Ascending aorta (tissue), 2 donors: ENCODE data around the gene DMC1. TPM values are rescaled to one million over a fixed set of nuclear protein-coding genes. Genes with fewer than 3 reads are reported as not detected.

ENCODE experiments used
- DNase-seq, 2 donors: peaks; one replicate each; pipeline ENCODE4 v3.0.0-alpha.2; 2019; ENCODE audit warnings: low spot score in 2 of 2
- H3K27ac ChIP-seq, 2 donors: fragments of 200-600 bp; sonication (generic); one replicate each; pipeline ENCODE4 v1.5.1; 2016 to 2017; ENCODE audit warnings: mild to moderate bottlenecking in 1 of 2
- H3K27me3 ChIP-seq: fragments of 200-600 bp; sonication (generic); one replicate; pipeline ENCODE4 v1.5.1; 2017
- H3K36me3 ChIP-seq, 2 donors: fragments of 200-600 bp; sonication (generic); one replicate each; pipeline ENCODE4 v1.5.1; 2016
- H3K4me1 ChIP-seq, 2 donors: fragments of 200-600 bp; sonication (generic); one replicate each; pipeline ENCODE4 v1.5.1; 2016 to 2017; ENCODE audit warnings: mild to moderate bottlenecking in 1 of 2
- H3K4me3 ChIP-seq, 2 donors: fragments of 200-600 bp; sonication (generic); one replicate each; pipeline ENCODE4 v1.5.1; 2016 to 2017; ENCODE audit warnings: mild to moderate bottlenecking in 1 of 2
- H3K9me3 ChIP-seq, 2 donors: fragments of 200-600 bp; sonication (generic); one replicate each; pipeline ENCODE4 v1.5.1; 2016
- CTCF ChIP-seq, 3 experiments: fragments of 200-600 bp in 2 of 3; fragments of 450-650 bp in 1 of 3; sonication (generic) in 2 of 3; IDR thresholded peaks; one replicate each; pipeline ENCODE4 v1.5.1; 2016 to 2019; ENCODE audit warnings: antibody characterized with exemption in 3 of 3, mild to moderate bottlenecking in 1 of 3, moderate library complexity in 1 of 3
- intact Hi-C: fragments of 100-400 bp; cut with DNase I; formaldehyde crosslinking; loops from one replicate; pipeline ENCODE4 v1.15.1; 2023
- total RNA-seq: library from RNA; depleted of rRNA; stranded (reverse); fragments of >200 nt; gene quantifications from one replicate; pipeline ENCODE4 v1.1.0, GENCODE V29; 2016

Gene DMC1
- total RNA-seq, 1 donor from 2014 or later = not detected

- Histone ChIP-seq H3K27ac (peak overlapping the region in 1 of 2 donors; percentile 66), H3K36me3 (peaks cover 93 to 100% of the 10 kb centered on the region in 2 donors), H3K4me3 (no peak overlapping the region), H3K9me3 (no peaks in the 10 kb centered on the region), H3K27me3 (no peaks in the 10 kb centered on the region), H3K4me1 (peaks cover 2 to 5% of the 10 kb centered on the region in 2 donors)
- no peak for DNase-seq
- no peak for TF ChIP-seq CTCF (IDR thresholded peaks at IDR 0.05)
- intact Hi-C loops = no loop called here
Observed at GRCh38 chr22:38491707-38492348, 78.2 kb downstream of the DMC1 start.

DNA sequence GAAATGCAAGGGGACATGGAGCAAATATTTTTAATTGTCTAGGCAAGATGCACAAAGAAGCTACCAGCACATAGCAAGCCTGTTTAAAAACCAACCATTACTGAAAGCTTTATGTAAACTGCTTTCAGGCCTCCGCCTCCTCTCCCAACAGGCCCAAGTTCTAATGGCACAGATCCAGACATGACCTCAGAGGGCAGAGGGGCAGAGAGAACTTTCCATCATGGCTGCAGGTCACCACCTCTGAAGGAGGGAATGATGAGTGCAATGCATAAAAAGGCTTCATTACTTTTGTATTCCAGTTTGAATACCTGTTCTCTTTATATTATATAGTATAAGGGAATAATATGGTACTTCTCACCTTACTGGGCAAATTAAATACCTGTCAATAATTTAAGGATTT is 79.1 kb downstream of the DMC1 start:
- Histone ChIP-seq H3K4me1 (peaks cover 2 to 5% of the 10 kb centered on the region in 2 donors), H3K27me3 (no peaks in the 10 kb centered on the region), H3K36me3 (peaks cover 93 to 100% of the 10 kb centered on the region in 2 donors), H3K9me3 (no peaks in the 10 kb centered on the region), H3K27ac (peak overlapping the region; percentile 61 to 66), H3K4me3 (no peak overlapping the region)
- DNase-seq = peak in 1 of 2 donors; percentile 83
- TF ChIP-seq CTCF (IDR thresholded peaks at IDR 0.05) = no peak
- intact Hi-C loops = no loop called here

DNA sequence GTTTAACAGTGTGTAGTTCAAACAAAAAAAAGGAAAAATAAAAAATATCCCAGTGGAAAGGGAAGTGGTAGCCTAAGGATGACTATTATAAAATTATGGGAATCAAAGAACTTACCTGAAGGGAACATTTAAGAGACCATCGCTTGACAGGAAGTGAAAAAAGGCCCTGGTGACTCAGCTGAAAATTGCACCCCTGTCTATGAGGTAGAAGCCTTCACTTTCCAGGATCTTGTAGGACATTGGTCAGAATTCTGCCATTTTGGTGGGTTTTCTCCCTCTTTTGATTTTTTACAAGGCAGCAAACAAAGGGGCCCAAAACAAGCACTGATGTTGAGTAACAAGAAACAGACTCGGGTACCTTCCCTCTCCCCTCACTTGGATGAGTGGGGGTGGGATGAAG is 79.5 kb downstream of the DMC1 start:
- peak overlapping the region; percentile 61 to 66 for H3K27ac ChIP-seq
- H3K4me1 ChIP-seq = peaks cover 2 to 5% of the 10 kb centered on the region in 2 donors
- H3K27me3 ChIP-seq = no peaks in the 10 kb centered on the region
- no peaks in the 10 kb centered on the region for H3K9me3 ChIP-seq
- H3K36me3 ChIP-seq = peaks cover 93 to 100% of the 10 kb centered on the region in 2 donors
- H3K4me3 ChIP-seq = no peak overlapping the region
- intact Hi-C loops = no loop called here
- TF ChIP-seq CTCF (IDR thresholded peaks at IDR 0.05) = no peak
- DNase-seq = no peak

GRCh38 chr22:38489561-38490145 is 80.3 kb downstream of the DMC1 start:
- intact Hi-C loops = no loop called here
- Histone ChIP-seq H3K27me3 (no peaks in the 10 kb centered on the region), H3K36me3 (peaks cover 93 to 100% of the 10 kb centered on the region in 2 donors), H3K4me1 (peaks cover 2 to 5% of the 10 kb centered on the region in 2 donors), H3K9me3 (no peaks in the 10 kb centered on the region), H3K4me3 (no peak overlapping the region), H3K27ac (peak overlapping the region; percentile 61 to 66)
- DNase-seq = no peak
- no peak for TF ChIP-seq CTCF (IDR thresholded peaks at IDR 0.05)

- TF ChIP-seq CTCF (IDR thresholded peaks at IDR 0.05) = no peak
- no peak for DNase-seq
- H3K27ac ChIP-seq = no peak overlapping the region
- H3K9me3 ChIP-seq = no peaks in the 10 kb centered on the region
- H3K4me1 ChIP-seq = peaks cover 2 to 5% of the 10 kb centered on the region in 2 donors
- peaks cover 93 to 100% of the 10 kb centered on the region in 2 donors for H3K36me3 ChIP-seq
- no peak overlapping the region for H3K4me3 ChIP-seq
- H3K27me3 ChIP-seq = no peaks in the 10 kb centered on the region
- intact Hi-C loops = no loop called here
Observed at GRCh38 chr22:38489142-38489541, 80.8 kb downstream of the DMC1 start.
